Mesothelial cell of epicardium (in vitro differentiated cells): ENCODE measurements around the gene CD83. TPM values are rescaled to one million over a fixed set of nuclear protein-coding genes. Genes with fewer than 3 reads are reported as not detected.

Experiments used
- DNase-seq, 2 experiments: peaks; one replicate each; pipeline ENCODE4 v3.0.0; 2021; ENCODE audit warnings: low spot score in 2 of 2; ENCODE audit not compliant: unreplicated experiment in 2 of 2
- H3K27ac Mint-ChIP-seq: 2 replicates; pipeline ENCODE4 v1.8.0; 2021; ENCODE audit warnings: mixed read lengths
- H3K27me3 Mint-ChIP-seq: 2 replicates; pipeline ENCODE4 v1.8.0; 2021; ENCODE audit warnings: low read depth, mixed read lengths
- H3K36me3 Mint-ChIP-seq: 2 replicates; pipeline ENCODE4 v1.8.0; 2021; ENCODE audit warnings: mixed read lengths
- H3K4me1 Mint-ChIP-seq: 2 replicates; pipeline ENCODE4 v1.8.0; 2021; ENCODE audit warnings: mixed read lengths
- H3K4me3 Mint-ChIP-seq: 2 replicates; pipeline ENCODE4 v1.8.0; 2021; ENCODE audit warnings: mild to moderate bottlenecking, moderate library complexity, mixed read lengths
- H3K9me3 Mint-ChIP-seq: 2 replicates; pipeline ENCODE4 v1.8.0; 2021; ENCODE audit warnings: mixed read lengths
- total RNA-seq: library from RNA; stranded (reverse); gene quantifications from 3 replicates; pipeline ENCODE4 v1.2.1, GENCODE V29; 2021
- TF ChIP-seq, protein P1 (sequence below): fragments of 200-600 bp; sonication (generic); IDR thresholded peaks from one replicate; pipeline ENCODE4 v1.5.0; 2021; ENCODE audit warnings: antibody characterized with exemption; ENCODE audit not compliant: unreplicated experiment

The CD83 gene
- total RNA-seq, 1 donor from 2014 or later = 6.7 TPM

DNA sequence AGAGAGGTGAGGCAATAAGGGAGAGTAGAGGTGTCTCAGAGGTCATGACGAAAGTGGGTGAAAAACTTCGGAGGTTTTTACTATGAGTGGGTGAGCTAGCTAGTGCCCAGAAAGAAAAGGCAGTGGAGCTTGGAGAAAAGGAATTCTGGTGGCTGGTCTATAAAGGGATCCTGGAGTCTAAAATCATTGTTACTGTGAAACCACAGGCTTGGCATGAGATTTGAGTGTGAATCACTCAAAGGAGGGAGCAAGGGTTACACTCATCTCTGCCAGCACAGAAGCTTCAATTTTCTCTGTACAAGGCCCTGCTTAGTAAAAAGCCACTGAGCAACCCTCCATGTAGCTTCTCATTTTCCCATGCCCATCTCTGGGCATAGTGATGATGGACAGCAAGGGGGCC, 47.5 kb downstream of the CD83 start:
- peaks cover 2% of the 10 kb centered on the region for H3K27me3 Mint-ChIP-seq
- DNase-seq = no peak

DNA sequence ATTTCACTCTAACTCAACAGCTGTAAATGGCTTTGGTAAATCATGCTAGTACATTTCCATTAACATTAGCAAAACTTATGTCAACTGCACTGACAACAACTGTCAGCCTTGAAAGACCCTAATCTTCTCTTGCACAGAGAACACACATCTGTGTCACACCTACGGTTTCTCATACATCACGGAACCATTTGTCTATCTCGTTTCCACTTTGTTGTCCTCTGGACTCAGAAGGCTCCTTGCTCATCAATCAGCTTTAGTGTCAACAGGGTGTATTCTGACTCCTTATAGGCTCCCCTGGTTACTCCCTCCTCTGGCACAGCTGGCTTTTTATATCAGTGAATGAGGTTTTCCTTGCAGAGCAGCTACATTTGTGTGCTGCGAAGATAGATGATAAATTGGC, 49.3 kb downstream of the CD83 start:
- Mint-ChIP-seq H3K9me3 (peaks cover 33% of the 10 kb centered on the region), H3K27ac (no peak overlapping the region), H3K4me3 (no peak overlapping the region)

More for the DNA sequence above, 47.5 kb downstream of the CD83 start:
- H3K36me3 Mint-ChIP-seq = no peaks in the 10 kb centered on the region
- no peak overlapping the region for H3K4me3 Mint-ChIP-seq
- H3K27ac Mint-ChIP-seq = no peak overlapping the region
- peaks cover 7% of the 10 kb centered on the region for H3K4me1 Mint-ChIP-seq
- TF ChIP-seq, protein P1, sequence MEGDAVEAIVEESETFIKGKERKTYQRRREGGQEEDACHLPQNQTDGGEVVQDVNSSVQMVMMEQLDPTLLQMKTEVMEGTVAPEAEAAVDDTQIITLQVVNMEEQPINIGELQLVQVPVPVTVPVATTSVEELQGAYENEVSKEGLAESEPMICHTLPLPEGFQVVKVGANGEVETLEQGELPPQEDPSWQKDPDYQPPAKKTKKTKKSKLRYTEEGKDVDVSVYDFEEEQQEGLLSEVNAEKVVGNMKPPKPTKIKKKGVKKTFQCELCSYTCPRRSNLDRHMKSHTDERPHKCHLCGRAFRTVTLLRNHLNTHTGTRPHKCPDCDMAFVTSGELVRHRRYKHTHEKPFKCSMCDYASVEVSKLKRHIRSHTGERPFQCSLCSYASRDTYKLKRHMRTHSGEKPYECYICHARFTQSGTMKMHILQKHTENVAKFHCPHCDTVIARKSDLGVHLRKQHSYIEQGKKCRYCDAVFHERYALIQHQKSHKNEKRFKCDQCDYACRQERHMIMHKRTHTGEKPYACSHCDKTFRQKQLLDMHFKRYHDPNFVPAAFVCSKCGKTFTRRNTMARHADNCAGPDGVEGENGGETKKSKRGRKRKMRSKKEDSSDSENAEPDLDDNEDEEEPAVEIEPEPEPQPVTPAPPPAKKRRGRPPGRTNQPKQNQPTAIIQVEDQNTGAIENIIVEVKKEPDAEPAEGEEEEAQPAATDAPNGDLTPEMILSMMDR = no peak
- H3K9me3 Mint-ChIP-seq = peaks cover 20% of the 10 kb centered on the region

DNA sequence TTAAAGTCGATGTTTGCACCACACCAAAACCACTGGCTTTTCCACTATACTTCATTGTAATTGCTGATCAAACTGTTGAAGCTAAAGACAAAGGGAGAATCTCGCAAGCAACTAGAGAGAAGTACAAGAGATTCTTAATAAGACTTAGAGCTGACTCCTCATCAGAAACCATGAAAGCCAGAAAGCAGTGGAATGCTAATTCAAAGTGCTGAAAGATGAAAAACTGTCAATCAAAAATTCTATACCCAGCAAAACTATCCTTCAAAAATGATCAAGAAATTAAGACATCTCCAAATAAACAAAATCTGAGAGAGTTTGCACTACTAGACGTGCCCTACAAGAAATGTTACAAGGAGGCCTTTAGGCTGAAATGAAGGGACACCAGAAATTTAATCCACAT, 52.6 kb downstream of the CD83 start:
- no peak overlapping the region for H3K4me3 Mint-ChIP-seq
- H3K27ac Mint-ChIP-seq = no peak overlapping the region
- peaks cover 33% of the 10 kb centered on the region for H3K9me3 Mint-ChIP-seq
- H3K4me1 Mint-ChIP-seq = peaks cover 2% of the 10 kb centered on the region
- H3K36me3 Mint-ChIP-seq = peaks cover 4% of the 10 kb centered on the region
- TF ChIP-seq, protein P1 = no peak
- H3K27me3 Mint-ChIP-seq = no peaks in the 10 kb centered on the region
- DNase-seq = no peak

More for the DNA sequence above, 49.3 kb downstream of the CD83 start:
- Mint-ChIP-seq H3K36me3 (peaks cover 4% of the 10 kb centered on the region), H3K4me1 (peaks cover 7% of the 10 kb centered on the region), H3K27me3 (no peaks in the 10 kb centered on the region)
- TF ChIP-seq, protein P1 = no peak
- DNase-seq = no peak

DNA sequence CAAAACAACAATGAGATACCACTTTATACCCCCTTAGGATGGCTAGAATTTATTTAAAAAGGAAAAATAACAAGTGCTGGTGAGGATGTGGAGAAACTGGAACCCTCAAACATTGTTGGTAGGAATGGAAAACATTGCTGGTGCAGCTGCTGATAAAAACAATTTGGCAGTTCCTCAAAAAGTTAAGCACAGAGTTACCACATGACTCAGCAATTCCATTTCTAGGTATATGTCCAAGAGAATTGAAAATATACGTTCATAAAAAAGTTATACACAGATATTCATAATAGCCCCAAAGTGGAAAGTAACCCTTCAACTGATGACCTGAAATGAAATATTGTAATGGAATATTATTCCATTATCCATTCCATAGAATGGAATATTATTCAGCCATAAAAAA, 55.0 kb downstream of the CD83 start:
- H3K4me1 Mint-ChIP-seq = no peaks in the 10 kb centered on the region
- H3K9me3 Mint-ChIP-seq = peaks cover 33% of the 10 kb centered on the region
- no peak overlapping the region for H3K4me3 Mint-ChIP-seq
- DNase-seq = no peak
- no peak overlapping the region for H3K27ac Mint-ChIP-seq
- H3K27me3 Mint-ChIP-seq = peaks cover 13% of the 10 kb centered on the region
- H3K36me3 Mint-ChIP-seq = peaks cover 4% of the 10 kb centered on the region
- TF ChIP-seq, protein P1 = no peak

DNA sequence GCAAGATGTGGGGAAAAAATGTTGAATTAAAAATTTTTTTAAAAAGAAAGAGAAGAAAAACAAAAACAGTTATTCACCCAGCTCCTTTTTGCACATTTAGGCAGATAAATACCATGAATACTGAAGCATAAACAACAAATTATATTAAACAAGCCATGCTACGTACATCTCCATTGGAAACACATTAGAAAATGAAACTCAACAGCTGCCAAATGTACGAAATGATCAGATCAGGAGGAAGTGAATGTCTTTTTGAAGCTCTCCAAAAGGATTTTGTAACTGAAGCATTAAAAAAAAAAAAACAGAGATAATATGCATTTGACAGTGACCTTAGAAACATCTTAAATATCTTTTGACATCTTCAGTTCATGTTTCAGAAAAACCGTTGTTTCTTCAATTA, 56.7 kb downstream of the CD83 start:
- H3K9me3 Mint-ChIP-seq = peaks cover 22% of the 10 kb centered on the region
- DNase-seq = no peak
- H3K4me1 Mint-ChIP-seq = no peaks in the 10 kb centered on the region
- H3K4me3 Mint-ChIP-seq = no peak overlapping the region
- H3K36me3 Mint-ChIP-seq = peaks cover 4% of the 10 kb centered on the region
- peaks cover 16% of the 10 kb centered on the region for H3K27me3 Mint-ChIP-seq
- H3K27ac Mint-ChIP-seq = no peak overlapping the region
- TF ChIP-seq, protein P1 = no peak

DNA sequence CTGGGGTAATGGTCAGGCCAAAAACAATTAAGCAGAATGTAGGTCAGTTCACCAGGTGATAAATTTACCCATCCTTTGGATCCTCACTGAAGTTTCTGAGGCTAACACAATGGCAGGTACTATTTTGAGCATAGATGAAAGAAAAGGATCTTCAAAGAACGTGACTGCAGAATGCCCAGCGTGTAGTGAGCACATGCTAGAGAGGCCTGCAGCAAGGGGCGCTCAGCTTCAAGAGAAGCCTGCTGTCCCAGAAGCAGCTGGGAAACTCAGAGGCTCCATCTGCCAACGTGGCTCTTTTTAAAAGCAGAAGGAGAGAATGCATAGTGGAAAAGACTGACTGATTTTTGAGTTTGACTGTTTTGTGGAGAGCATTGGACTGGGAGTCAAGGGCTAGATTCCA, 57.4 kb downstream of the CD83 start:
- DNase-seq = no peak
- no peaks in the 10 kb centered on the region for H3K4me1 Mint-ChIP-seq
- peaks cover 18% of the 10 kb centered on the region for H3K27me3 Mint-ChIP-seq
- H3K36me3 Mint-ChIP-seq = peaks cover 4% of the 10 kb centered on the region
- TF ChIP-seq, protein P1 = no peak
- H3K9me3 Mint-ChIP-seq = peaks cover 16% of the 10 kb centered on the region
- no peak overlapping the region for H3K4me3 Mint-ChIP-seq
- no peak overlapping the region for H3K27ac Mint-ChIP-seq
